Astrocyte (in vitro differentiated cells and primary cell): ENCODE data around the gene BDNF. TPM values are rescaled to one million over a fixed set of nuclear protein-coding genes. Genes with fewer than 3 reads are reported as not detected.
A peak's percentile ranks its signal among the peaks of the same experiment; 100 is the strongest.

Source experiments
- DNase-seq: peaks from one replicate; pipeline ENCODE4 v3.0.0-alpha.2; 2010; ENCODE audit warnings: low read depth
- FAIRE-seq: peaks from 2 replicates; lab custom pipeline; 2011; peaks lifted over from hg19 to GRCh38; lab: Jason Lieb, UNC
- H2AFZ ChIP-seq: 2 replicates; pipeline ENCODE4 v1.6.0; 2012; ENCODE audit warnings: low read depth, low read length, inconsistent platforms
- H3K27ac ChIP-seq: 2 replicates; pipeline ENCODE4 v1.5.1; 2011; ENCODE audit warnings: low read depth, low read length, inconsistent platforms
- H3K27me3 ChIP-seq: 2 replicates; pipeline ENCODE4 v1.6.0; 2011; ENCODE audit warnings: low read length, inconsistent platforms; ENCODE audit not compliant: insufficient read depth
- H3K36me3 ChIP-seq: 2 replicates; pipeline ENCODE4 v1.5.1; 2011; ENCODE audit warnings: low read length, inconsistent platforms; ENCODE audit not compliant: insufficient read depth
- H3K4me1 ChIP-seq: 2 replicates; pipeline ENCODE4 v1.5.1; 2011; ENCODE audit warnings: low read length, inconsistent platforms; ENCODE audit not compliant: insufficient read depth
- H3K4me2 ChIP-seq: 2 replicates; pipeline ENCODE4 v1.6.0; 2012; ENCODE audit warnings: low read length, inconsistent platforms
- H3K4me3 ChIP-seq: 2 replicates; pipeline ENCODE4 v1.5.1; 2011; ENCODE audit warnings: low read depth, mild to moderate bottlenecking, low read length, inconsistent platforms; ENCODE audit not compliant: insufficient read depth
- H3K79me2 ChIP-seq: 2 replicates; pipeline ENCODE4 v1.6.0; 2012; ENCODE audit warnings: mild to moderate bottlenecking, low read length, inconsistent platforms; ENCODE audit not compliant: insufficient read depth
- H3K9ac ChIP-seq: 2 replicates; pipeline ENCODE4 v1.6.0; 2012; ENCODE audit warnings: mild to moderate bottlenecking, low read length, inconsistent platforms
- H3K9me3 ChIP-seq: 2 replicates; pipeline ENCODE4 v1.5.1; 2012; ENCODE audit warnings: low read depth, mild to moderate bottlenecking, low read length, inconsistent platforms; ENCODE audit not compliant: insufficient read depth
- H4K20me1 ChIP-seq: 2 replicates; pipeline ENCODE4 v1.6.0; 2012; ENCODE audit warnings: low read length, inconsistent platforms; ENCODE audit not compliant: insufficient read depth
- H3K27ac Mint-ChIP-seq: one replicate; pipeline ENCODE4 v1.8.0; 2021; ENCODE audit warnings: mild to moderate bottlenecking, mixed read lengths; ENCODE audit not compliant: unreplicated experiment
- H3K27me3 Mint-ChIP-seq: one replicate; pipeline ENCODE4 v1.8.0; 2021; ENCODE audit warnings: low read depth, mixed read lengths; ENCODE audit not compliant: unreplicated experiment
- H3K36me3 Mint-ChIP-seq: one replicate; pipeline ENCODE4 v1.8.0; 2021; ENCODE audit warnings: low read depth, mixed read lengths; ENCODE audit not compliant: unreplicated experiment
- H3K4me1 Mint-ChIP-seq: one replicate; pipeline ENCODE4 v1.8.0; 2021; ENCODE audit warnings: low read depth, mixed read lengths; ENCODE audit not compliant: unreplicated experiment
- H3K4me3 Mint-ChIP-seq: one replicate; pipeline ENCODE4 v1.8.0; 2021; ENCODE audit warnings: mild to moderate bottlenecking, moderate library complexity, mixed read lengths; ENCODE audit not compliant: unreplicated experiment
- H3K9me3 Mint-ChIP-seq: one replicate; pipeline ENCODE4 v1.8.0; 2021; ENCODE audit warnings: mild to moderate bottlenecking, mixed read lengths; ENCODE audit not compliant: unreplicated experiment
- CTCF ChIP-seq: IDR thresholded peaks from 2 replicates; pipeline ENCODE4 v1.5.1; 2011; ENCODE audit warnings: low read depth, mild to moderate bottlenecking, inconsistent platforms, low read length, moderate library complexity; ENCODE audit not compliant: insufficient read depth
- EZH2 ChIP-seq: IDR thresholded peaks from 2 replicates; pipeline ENCODE4 v1.6.1; 2012; ENCODE audit warnings: mild to moderate bottlenecking, low read length, inconsistent platforms; ENCODE audit not compliant: insufficient read depth
- total RNA-seq: library from RNA; stranded (reverse); gene quantifications from 2 replicates; pipeline ENCODE4 v1.2.1, GENCODE V29; 2021

BDNF gene
- total RNA-seq, 1 donor from 2014 or later = 27.2 TPM

GRCh38 chr11:27721264-27722116, 21.2 kb upstream of the BDNF start:
- H3K9me3 ChIP-seq = no peaks in the 10 kb centered on the region
- H3K27ac ChIP-seq = no peak overlapping the region
- TF ChIP-seq CTCF = no peak
- TF ChIP-seq EZH2 = no peak
- H4K20me1 ChIP-seq = no peaks in the 10 kb centered on the region
- H3K36me3 ChIP-seq = no peaks in the 10 kb centered on the region
- Mint-ChIP-seq H3K4me3 (peak overlapping the region; percentile 88), H3K27ac (no peak overlapping the region), H3K4me1 (peaks cover 19% of the 10 kb centered on the region), H3K27me3 (peaks cover 43% of the 10 kb centered on the region), H3K36me3 (no peaks in the 10 kb centered on the region), H3K9me3 (no peaks in the 10 kb centered on the region)
- DNase-seq = no peak
- peak overlapping the region; percentile 96 for H3K4me2 ChIP-seq
- peaks cover 23% of the 10 kb centered on the region for H3K27me3 ChIP-seq
- peak overlapping the region; percentile 67 for H3K4me3 ChIP-seq
- H3K9ac ChIP-seq = peak overlapping the region; percentile 69
- H3K79me2 ChIP-seq = no peaks in the 10 kb centered on the region
- H3K4me1 ChIP-seq = peaks cover 24% of the 10 kb centered on the region
- H2AFZ ChIP-seq = peak overlapping the region; percentile 81
- FAIRE-seq = no peak

- Histone ChIP-seq H3K27me3 (peaks cover 20% of the 10 kb centered on the region), H3K4me2 (peak overlapping the region; percentile 99), H2AFZ (no peak overlapping the region), H4K20me1 (no peaks in the 10 kb centered on the region), H3K4me3 (no peak overlapping the region), H3K9me3 (no peaks in the 10 kb centered on the region), H3K9ac (no peak overlapping the region), H3K36me3 (no peaks in the 10 kb centered on the region), H3K4me1 (peaks cover 24% of the 10 kb centered on the region), H3K79me2 (no peaks in the 10 kb centered on the region), H3K27ac (no peak overlapping the region)
- H3K4me1 Mint-ChIP-seq = peaks cover 19% of the 10 kb centered on the region
- FAIRE-seq = no peak
- DNase-seq = no peak
- peaks cover 36% of the 10 kb centered on the region for H3K27me3 Mint-ChIP-seq
- H3K36me3 Mint-ChIP-seq = no peaks in the 10 kb centered on the region
- no peak for TF ChIP-seq CTCF
- TF ChIP-seq EZH2 = no peak
- peak overlapping the region; percentile 29 for H3K27ac Mint-ChIP-seq
- no peaks in the 10 kb centered on the region for H3K9me3 Mint-ChIP-seq
- H3K4me3 Mint-ChIP-seq = peak overlapping the region; percentile 76
These were observed 20.1 kb upstream of the BDNF start for GRCh38 chr11:27720277-27720830.
